ENCODE results near the gene ALDH4A1. TPM values are rescaled to one million over a fixed set of nuclear protein-coding genes. Genes with fewer than 3 reads are reported as not detected.
A peak's percentile ranks its signal among the peaks of the same experiment; 100 is the strongest.

Gene ALDH4A1
- total RNA-seq, 4 donors from 2014 or later = 19.9 to 24.8 (median 22.5) TPM

- H3K9me3 ChIP-seq = no peaks in the 10 kb centered on the region
- no peak for ATAC-seq
- TF ChIP-seq EP300 (IDR thresholded peaks at IDR 0.05) (no peak), POLR2AphosphoS5 (IDR thresholded peaks at IDR 0.05) (no peak), POLR2A (IDR thresholded peaks at IDR 0.05) (no peak), CTCF (IDR thresholded peaks at IDR 0.05) (no peak)
- H3K4me3 ChIP-seq = no peak overlapping the region
- peak overlapping the region in 1 of 4 donors; percentile 41 for H3K27ac ChIP-seq
- peaks cover 0 to 53% of the 10 kb centered on the region in 2 donors for H3K36me3 ChIP-seq
- WGBS, 2 donors (ENCODE audit: low coverage in 1 of 2) = 79 to 90% methylated on average over 10 to 12 of the region's 12 CpGs
- peaks cover 6 to 46% (median 30%) of the 10 kb centered on the region in 3 donors for H3K4me1 ChIP-seq
- H3K27me3 ChIP-seq = no peaks in the 10 kb centered on the region
These were observed 17.6 kb upstream of the ALDH4A1 start for GRCh38 chr1:18919956-18920355.

GRCh38 chr1:18919197-18919905, 17.0 kb upstream of the ALDH4A1 start:
- TF ChIP-seq EP300 (IDR thresholded peaks at IDR 0.05) = no peak
- no peaks in the 10 kb centered on the region for H3K9me3 ChIP-seq
- H3K27me3 ChIP-seq = no peaks in the 10 kb centered on the region
- H3K36me3 ChIP-seq = peaks cover 0 to 55% of the 10 kb centered on the region in 2 donors
- no peak overlapping the region for H3K4me3 ChIP-seq
- peak overlapping the region in 1 of 4 donors; percentile 41 for H3K27ac ChIP-seq
- 82 to 92% methylated on average over 5 to 11 of the region's 31 CpGs for WGBS, 2 donors (ENCODE audit: low coverage in 1 of 2)
- peaks cover 6 to 44% (median 28%) of the 10 kb centered on the region in 3 donors for H3K4me1 ChIP-seq
- ATAC-seq = no peak

GRCh38 chr1:18918417-18918816, 16.1 kb upstream of the ALDH4A1 start:
- WGBS, 2 donors (ENCODE audit: low coverage in 1 of 2) = no CpG with 5 or more reads among the region's 14 CpGs
- ATAC-seq = no peak
- Histone ChIP-seq H3K4me1 (peaks cover 3 to 43% (median 20%) of the 10 kb centered on the region in 3 donors), H3K27me3 (no peaks in the 10 kb centered on the region), H3K9me3 (no peaks in the 10 kb centered on the region), H3K27ac (peak overlapping the region in 1 of 4 donors; percentile 38), H3K4me3 (no peak overlapping the region), H3K36me3 (peaks cover 0 to 55% of the 10 kb centered on the region in 2 donors)
- no peak for TF ChIP-seq CTCF (IDR thresholded peaks at IDR 0.05)
- no peak for TF ChIP-seq EP300 (IDR thresholded peaks at IDR 0.05)
- no peak for TF ChIP-seq POLR2AphosphoS5 (IDR thresholded peaks at IDR 0.05)
- no peak for TF ChIP-seq POLR2A (IDR thresholded peaks at IDR 0.05)

- H3K36me3 ChIP-seq = peaks cover 0 to 55% of the 10 kb centered on the region in 2 donors
- ATAC-seq = no peak
- no peak overlapping the region for H3K27ac ChIP-seq
- no peaks in the 10 kb centered on the region for H3K27me3 ChIP-seq
- 79% methylated on average over 6 of the region's 30 CpGs; no CpG with 5 or more reads in 1 of the 2 donors for WGBS, 2 donors (ENCODE audit: low coverage in 1 of 2)
- peaks cover 0 to 42% (median 12%) of the 10 kb centered on the region in 3 donors for H3K4me1 ChIP-seq
- H3K4me3 ChIP-seq = no peak overlapping the region
- H3K9me3 ChIP-seq = no peaks in the 10 kb centered on the region
- TF ChIP-seq POLR2A (IDR thresholded peaks at IDR 0.05) = no peak
- no peak for TF ChIP-seq POLR2AphosphoS5 (IDR thresholded peaks at IDR 0.05)
- no peak for TF ChIP-seq CTCF (IDR thresholded peaks at IDR 0.05)
- no peak for TF ChIP-seq EP300 (IDR thresholded peaks at IDR 0.05)
These were observed 14.9 kb upstream of the ALDH4A1 start for GRCh38 chr1:18917071-18917799.

- no peak overlapping the region for H3K4me3 ChIP-seq
- TF ChIP-seq POLR2A (IDR thresholded peaks at IDR 0.05) (no peak), EP300 (IDR thresholded peaks at IDR 0.05) (no peak), CTCF (IDR thresholded peaks at IDR 0.05) (no peak), POLR2AphosphoS5 (IDR thresholded peaks at IDR 0.05) (no peak)
- 83% methylated on average over 1 of the region's 7 CpGs; no CpG with 5 or more reads in 1 of the 2 donors for WGBS, 2 donors (ENCODE audit: low coverage in 1 of 2)
- H3K36me3 ChIP-seq = peaks cover 0 to 67% of the 10 kb centered on the region in 2 donors
- H3K9me3 ChIP-seq = no peaks in the 10 kb centered on the region
- ATAC-seq = no peak
- H3K27me3 ChIP-seq = no peaks in the 10 kb centered on the region
- peak overlapping the region in 1 of 4 donors; percentile 46 for H3K27ac ChIP-seq
- peaks cover 0 to 27% (median 4%) of the 10 kb centered on the region in 3 donors for H3K4me1 ChIP-seq
These were observed 13.0 kb upstream of the ALDH4A1 start for GRCh38 chr1:18915341-18915740.

All from gastroesophageal sphincter (tissue), 4 donors.